Adrenal gland (tissue), 12 donors: ENCODE data around the gene RTCB. TPM values are rescaled to one million over a fixed set of nuclear protein-coding genes. Genes with fewer than 3 reads are reported as not detected.

ENCODE experiments used
- DNase-seq, 7 donors: peaks; one replicate each; pipeline ENCODE4 v3.0.0-alpha.2; 2019 to 2020
- H3K27ac ChIP-seq, 5 donors: fragments of 200-600 bp; sonication (generic) in 4 of 5; 1 replicate in 3 of 5; 2 replicates in 2 of 5; pipeline versions ENCODE4 v1.5.1 to v1.8.0; 2016 to 2020; ENCODE audit warnings: mild to moderate bottlenecking in 1 of 5
- H3K27me3 ChIP-seq: fragments of 200-600 bp; 2 replicates; pipeline ENCODE4 v1.8.0; 2021
- H3K36me3 ChIP-seq, 2 donors: fragments of 200-600 bp; replicated peaks in 1 of 2; 1 replicate in 1 of 2; 2 replicates in 1 of 2; pipeline versions ENCODE4 v1.5.1 to v1.8.0; 2018 to 2022
- H3K4me1 ChIP-seq, 2 donors: fragments of 200-600 bp; replicated peaks in 1 of 2; 1 replicate in 1 of 2; 2 replicates in 1 of 2; pipeline versions ENCODE4 v1.5.1 to v1.8.0; 2018 to 2021
- H3K4me3 ChIP-seq, 4 donors: fragments of 200-600 bp; sonication (generic) in 3 of 4; one replicate each; pipeline ENCODE4 v1.5.1; 2016 to 2018
- H3K9me3 ChIP-seq, 3 donors: fragments of 200-600 bp; sonication (generic) in 1 of 3; replicated peaks in 1 of 3; 1 replicate in 2 of 3; 2 replicates in 1 of 3; pipeline versions ENCODE4 v1.5.1 to v1.8.0; 2016 to 2021
- POLR2A ChIP-seq, 2 donors: fragments of 450-650 bp; IDR thresholded peaks; one replicate each; pipeline ENCODE4 v1.6.1; 2017; ENCODE audit warnings: antibody characterized with exemption in 2 of 2, mild to moderate bottlenecking in 2 of 2, moderate library complexity in 1 of 2
- WGBS, 4 donors: extraction: QIAGEN DNeasy Blood & Tissue Kit in 2 of 4; methylation state at CpG; one replicate each; pipeline versions ENCODE4 v1.1.5 to v1.1.7; 2013 to 2017; 5-methylcytosine and 5-hydroxymethylcytosine counted together
- intact Hi-C, 2 donors: fragments of 100-400 bp; cut with DNase I; formaldehyde crosslinking; loops; one replicate each; pipeline versions ENCODE4 v1.14.1 to v1.15.0; 2022 to 2023
- polyA plus RNA-seq, 3 donors: library from polyadenylated mRNA; stranded (reverse); fragments of 200-250 nt in 2 of 3; fragments of 350-450 nt in 1 of 3; fragmentation: Illumina TruSeq in 1 of 3; extraction: RNeasy Lipid Tissue Mini Kit (QIAGEN cat#74804) in 1 of 3; gene quantifications; one replicate each; pipeline ENCODE4 v1.2.3, GENCODE V29; 2013 to 2014
- total RNA-seq, 9 donors: library from RNA; depleted of rRNA in 4 of 9; stranded (reverse); fragments of >200 nt in 4 of 9; fragments of 120-200 nt in 1 of 9; fragmentation: NEBNext Ultra II Directional in 1 of 9; extraction: Animal tissue kit (Norgen Biotek cat#: 25700) in 1 of 9; gene quantifications; one replicate each; pipeline versions ENCODE4 v1.1.0 to v1.2.4, GENCODE V29; 2013 to 2023
- TF ChIP-seq, protein P1 (sequence below), 6 experiments: fragments of 450-650 bp in 4 of 6; fragments of 200-600 bp in 2 of 6; sonication (generic) in 1 of 6; IDR thresholded peaks; 1 replicate in 5 of 6; 2 replicates in 1 of 6; pipeline versions ENCODE4 v1.5.1 to v1.8.0; 2016 to 2021; ENCODE audit warnings: antibody characterized with exemption in 6 of 6, mild to moderate bottlenecking in 2 of 6, moderate library complexity in 1 of 6
- donor health status: healthy with polysubstance abuse.
- donor health status: Bipolar disorder and iron deficiency.
- donor health status: DM: yes; HTN: yes; CAD: no.
- donor health status: DM: no; HTN: no; CAD: no.
- donor health status: DM: no; HTN: no; CAD: no.
- donor health status: DM: yes; HTN: yes; CAD: no.

The RTCB gene
- total and polyA plus RNA-seq, 12 donors, result 24.7 to 108 (median 64.1) TPM

DNA sequence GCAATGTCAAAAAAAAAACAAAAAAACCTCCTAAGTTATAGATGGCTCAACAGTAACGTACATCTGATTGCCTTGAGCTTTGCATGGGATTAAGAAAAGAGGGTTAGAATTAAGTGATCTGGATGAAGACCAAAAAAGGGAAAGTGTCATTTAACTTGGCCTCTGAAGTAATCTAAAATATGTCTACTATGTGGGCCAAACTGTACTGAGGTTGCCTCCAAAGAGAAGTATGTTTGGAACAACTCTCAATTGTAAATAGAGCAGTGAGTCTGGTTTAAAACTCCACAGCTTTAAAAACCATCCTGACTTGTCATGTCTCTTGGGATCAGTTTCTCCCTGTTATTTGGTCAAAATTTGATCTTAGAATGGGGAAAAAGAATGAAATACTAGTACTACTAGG, 11.6 kb upstream of the RTCB start:
- Histone ChIP-seq H3K27me3 (peaks cover 3% of the 10 kb centered on the region), H3K9me3 (no peaks in the 10 kb centered on the region), H3K36me3 (no peaks in the 10 kb centered on the region), H3K4me3 (no peak overlapping the region), H3K27ac (no peak overlapping the region), H3K4me1 (no peaks in the 10 kb centered on the region)
- no peak for TF ChIP-seq POLR2A (IDR thresholded peaks at IDR 0.05)
- TF ChIP-seq, protein P1, sequence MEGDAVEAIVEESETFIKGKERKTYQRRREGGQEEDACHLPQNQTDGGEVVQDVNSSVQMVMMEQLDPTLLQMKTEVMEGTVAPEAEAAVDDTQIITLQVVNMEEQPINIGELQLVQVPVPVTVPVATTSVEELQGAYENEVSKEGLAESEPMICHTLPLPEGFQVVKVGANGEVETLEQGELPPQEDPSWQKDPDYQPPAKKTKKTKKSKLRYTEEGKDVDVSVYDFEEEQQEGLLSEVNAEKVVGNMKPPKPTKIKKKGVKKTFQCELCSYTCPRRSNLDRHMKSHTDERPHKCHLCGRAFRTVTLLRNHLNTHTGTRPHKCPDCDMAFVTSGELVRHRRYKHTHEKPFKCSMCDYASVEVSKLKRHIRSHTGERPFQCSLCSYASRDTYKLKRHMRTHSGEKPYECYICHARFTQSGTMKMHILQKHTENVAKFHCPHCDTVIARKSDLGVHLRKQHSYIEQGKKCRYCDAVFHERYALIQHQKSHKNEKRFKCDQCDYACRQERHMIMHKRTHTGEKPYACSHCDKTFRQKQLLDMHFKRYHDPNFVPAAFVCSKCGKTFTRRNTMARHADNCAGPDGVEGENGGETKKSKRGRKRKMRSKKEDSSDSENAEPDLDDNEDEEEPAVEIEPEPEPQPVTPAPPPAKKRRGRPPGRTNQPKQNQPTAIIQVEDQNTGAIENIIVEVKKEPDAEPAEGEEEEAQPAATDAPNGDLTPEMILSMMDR (IDR thresholded peaks at IDR 0.05), result no peak
- intact Hi-C loops, result no loop called here
- 57 to 92% (median 73%) methylated on average over 1 of the region's 1 CpG for WGBS, 4 donors
- no peak for DNase-seq

DNA sequence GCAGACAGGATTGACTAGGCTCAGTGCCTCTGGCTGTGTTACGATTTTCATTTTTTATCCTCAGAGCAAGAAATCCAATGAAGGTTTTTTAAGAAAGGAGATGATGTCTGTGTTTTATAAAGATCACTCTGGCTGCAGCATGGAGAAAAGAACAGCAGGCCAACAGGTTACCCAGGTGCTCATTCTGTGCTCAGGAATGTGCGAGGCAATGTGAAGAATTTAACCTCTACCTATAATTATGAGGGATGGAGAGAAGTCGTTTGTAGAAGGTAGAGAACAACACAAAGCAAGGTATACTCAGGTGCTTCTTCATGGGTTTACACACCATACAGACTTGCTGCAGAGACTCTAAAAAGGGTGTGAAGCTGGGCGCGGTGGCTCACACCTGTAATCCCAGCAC, 10.0 kb upstream of the RTCB start:
- H3K27me3 ChIP-seq, result peaks cover 3% of the 10 kb centered on the region
- no peaks in the 10 kb centered on the region for H3K4me1 ChIP-seq
- intact Hi-C loops, result no loop called here
- H3K4me3 ChIP-seq, result no peak overlapping the region
- H3K36me3 ChIP-seq, result no peaks in the 10 kb centered on the region
- no peak overlapping the region for H3K27ac ChIP-seq
- no peak for DNase-seq
- 72 to 85% (median 74%) methylated on average over 5 of the region's 5 CpGs for WGBS, 4 donors
- H3K9me3 ChIP-seq, result no peaks in the 10 kb centered on the region
- no peak for TF ChIP-seq POLR2A (IDR thresholded peaks at IDR 0.05)
- TF ChIP-seq, protein P1 (IDR thresholded peaks at IDR 0.05), result no peak

DNA sequence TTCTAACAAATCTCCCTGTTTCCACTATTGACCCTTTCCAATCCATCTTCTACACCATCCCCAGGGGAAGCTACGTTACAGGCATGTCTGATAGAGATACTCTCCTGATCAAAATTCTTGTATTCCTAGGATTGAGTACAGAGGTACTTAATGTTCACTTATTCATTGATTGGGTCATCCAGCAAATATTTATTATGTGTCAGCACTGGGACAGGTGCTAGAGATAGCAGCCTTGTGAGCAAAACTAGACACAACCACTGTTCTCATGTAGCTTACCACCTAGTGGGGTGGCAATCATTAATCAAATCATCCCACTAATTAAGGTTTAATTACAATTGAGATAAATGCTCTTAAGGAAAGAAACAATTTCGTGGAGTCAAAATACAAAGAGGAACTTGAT, 9.4 kb upstream of the RTCB start:
- Histone ChIP-seq H3K27ac (no peak overlapping the region), H3K4me1 (no peaks in the 10 kb centered on the region), H3K9me3 (no peaks in the 10 kb centered on the region), H3K4me3 (no peak overlapping the region), H3K27me3 (no peaks in the 10 kb centered on the region), H3K36me3 (no peaks in the 10 kb centered on the region)
- no peak for DNase-seq
- TF ChIP-seq, protein P1 (IDR thresholded peaks at IDR 0.05), result no peak
- no peak for TF ChIP-seq POLR2A (IDR thresholded peaks at IDR 0.05)
- intact Hi-C loops, result no loop called here
- 23 to 40% (median 38%) methylated on average over 2 of the region's 2 CpGs for WGBS, 4 donors

DNA sequence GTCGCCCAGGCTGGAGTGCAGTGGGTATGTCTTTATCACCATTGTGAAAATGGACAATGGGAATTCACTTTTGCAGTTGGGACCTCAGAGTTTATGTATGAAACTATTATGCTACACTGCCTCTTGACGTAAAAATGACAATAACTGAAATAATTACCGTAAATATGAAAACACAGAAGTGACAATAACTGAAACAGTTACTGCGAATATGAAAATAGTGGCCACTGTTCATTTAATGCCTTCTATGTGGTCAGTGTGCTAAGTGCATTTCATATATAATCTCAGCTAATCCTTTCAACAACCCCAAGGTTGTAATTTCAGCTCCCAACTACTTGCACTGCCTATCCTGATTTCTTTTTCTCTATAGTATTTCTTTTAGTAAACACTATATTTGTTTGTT, 5.9 kb upstream of the RTCB start:
- TF ChIP-seq, protein P1 (IDR thresholded peaks at IDR 0.05), result no peak
- no peak for TF ChIP-seq POLR2A (IDR thresholded peaks at IDR 0.05)
- H3K27me3 ChIP-seq, result no peaks in the 10 kb centered on the region
- WGBS, 4 donors, result 50 to 62% (median 60%) methylated on average over 4 of the region's 4 CpGs
- no peaks in the 10 kb centered on the region for H3K9me3 ChIP-seq
- no peak for DNase-seq
- no peaks in the 10 kb centered on the region for H3K4me1 ChIP-seq
- no peak overlapping the region for H3K27ac ChIP-seq
- intact Hi-C loops, result loop anchor here in 1 of 2 donors (5.0 kb wide), 1 partner anchor 49 kb away; no protein-coding TSS in a partner anchor
- no peaks in the 10 kb centered on the region for H3K36me3 ChIP-seq
- H3K4me3 ChIP-seq, result no peak overlapping the region
